Measurements from ENCODE around the gene ID2. TPM values are rescaled to one million over a fixed set of nuclear protein-coding genes. Genes with fewer than 3 reads are reported as not detected.
A peak's percentile ranks its signal among the peaks of the same experiment; 100 is the strongest.

The ID2 gene
- polyA plus RNA-seq, 4 donors = 70.2 to 613 (median 147) TPM

GRCh38 chr2:8676191-8676920, 5.5 kb upstream of the ID2 start:
- peak overlapping the region; percentile 2 to 77 (median 64) for H3K4me3 ChIP-seq (ENCODE audit: low read depth in 1 of 3, low read length in 3 of 3)
- 26 to 35% (median 28%) methylated on average over 51 of the region's 51 CpGs for WGBS, 3 donors
- peak; percentile 76 to 85 for DNase-seq
- no peaks in the 10 kb centered on the region for H3K27me3 ChIP-seq (ENCODE audit: control insufficient read depth in 3 of 3, insufficient read depth in 3 of 3, low read length in 3 of 3)
- peaks cover 0 to 21% of the 10 kb centered on the region in 2 donors for H3K9me3 ChIP-seq (ENCODE audit: control insufficient read depth in 2 of 2, insufficient read depth in 1 of 2, low read depth in 1 of 2, low read length in 1 of 2)
- H3K4me1 ChIP-seq (ENCODE audit: control insufficient read depth in 3 of 3, insufficient read depth in 2 of 3, low read depth in 1 of 3, low read length in 2 of 3) = peaks cover 0 to 21% (median 6%) of the 10 kb centered on the region in 3 donors
- no peaks in the 10 kb centered on the region for H3K36me3 ChIP-seq (ENCODE audit: control insufficient read depth in 3 of 3, insufficient read depth in 2 of 3, low read depth in 1 of 3, low read length in 3 of 3)
- peak overlapping the region in 2 of 3 donors; percentile 86 to 95 for H3K27ac ChIP-seq (ENCODE audit: low read depth in 1 of 3, low read length in 2 of 3)
- no peak for FAIRE-seq

- H3K27ac ChIP-seq (ENCODE audit: low read depth in 1 of 3, low read length in 2 of 3) = peak overlapping the region; percentile 74 to 95 (median 86)
- H3K4me3 ChIP-seq (ENCODE audit: low read depth in 1 of 3, low read length in 3 of 3) = peak overlapping the region; percentile 2 to 77 (median 64)
- 4 to 22% (median 7%) methylated on average over 35 of the region's 35 CpGs for WGBS, 3 donors
- H3K27me3 ChIP-seq (ENCODE audit: control insufficient read depth in 3 of 3, insufficient read depth in 3 of 3, low read length in 3 of 3) = no peaks in the 10 kb centered on the region
- H3K4me1 ChIP-seq (ENCODE audit: control insufficient read depth in 3 of 3, insufficient read depth in 2 of 3, low read depth in 1 of 3, low read length in 2 of 3) = peaks cover 0 to 21% (median 6%) of the 10 kb centered on the region in 3 donors
- FAIRE-seq (no peak), DNase-seq (peak; percentile 46 to 64)
- peaks cover 0 to 21% of the 10 kb centered on the region in 2 donors for H3K9me3 ChIP-seq (ENCODE audit: control insufficient read depth in 2 of 2, insufficient read depth in 1 of 2, low read depth in 1 of 2, low read length in 1 of 2)
- H3K36me3 ChIP-seq (ENCODE audit: control insufficient read depth in 3 of 3, insufficient read depth in 2 of 3, low read depth in 1 of 3, low read length in 3 of 3) = no peaks in the 10 kb centered on the region
Measured at GRCh38 chr2:8676921-8677645, 4.8 kb upstream of the ID2 start.

- Histone ChIP-seq H3K4me3 (ENCODE audit: low read depth in 1 of 3, low read length in 3 of 3) (peak overlapping the region in 2 of 3 donors; percentile 64 to 77), H3K9me3 (ENCODE audit: control insufficient read depth in 2 of 2, insufficient read depth in 1 of 2, low read depth in 1 of 2, low read length in 1 of 2) (peaks cover 0 to 21% of the 10 kb centered on the region in 2 donors), H3K4me1 (ENCODE audit: control insufficient read depth in 3 of 3, insufficient read depth in 2 of 3, low read depth in 1 of 3, low read length in 2 of 3) (peaks cover 0 to 21% (median 6%) of the 10 kb centered on the region in 3 donors), H3K27ac (ENCODE audit: low read depth in 1 of 3, low read length in 2 of 3) (peak overlapping the region; percentile 74 to 95 (median 86)), H3K27me3 (ENCODE audit: control insufficient read depth in 3 of 3, insufficient read depth in 3 of 3, low read length in 3 of 3) (no peaks in the 10 kb centered on the region), H3K36me3 (ENCODE audit: control insufficient read depth in 3 of 3, insufficient read depth in 2 of 3, low read depth in 1 of 3, low read length in 3 of 3) (peaks cover 0 to 6% (median 0%) of the 10 kb centered on the region in 3 donors)
- no peak for FAIRE-seq
- 1 to 3% (median 1%) methylated on average over 41 of the region's 41 CpGs for WGBS, 3 donors
- DNase-seq = peak; percentile 52 to 82
Measured at GRCh38 chr2:8677646-8678592, 3.9 kb upstream of the ID2 start.

- peaks cover 0 to 16% of the 10 kb centered on the region in 2 donors for H3K9me3 ChIP-seq (ENCODE audit: control insufficient read depth in 2 of 2, insufficient read depth in 1 of 2, low read depth in 1 of 2, low read length in 1 of 2)
- DNase-seq (peak; percentile 94 to 98), FAIRE-seq (no peak)
- peaks cover 0 to 21% (median 6%) of the 10 kb centered on the region in 3 donors for H3K4me1 ChIP-seq (ENCODE audit: control insufficient read depth in 3 of 3, insufficient read depth in 2 of 3, low read depth in 1 of 3, low read length in 2 of 3)
- H3K36me3 ChIP-seq (ENCODE audit: control insufficient read depth in 3 of 3, insufficient read depth in 2 of 3, low read depth in 1 of 3, low read length in 3 of 3) = peaks cover 0 to 6% (median 0%) of the 10 kb centered on the region in 3 donors
- WGBS, 3 donors = 0 to 1% (median 1%) methylated on average over 81 to 91 of the region's 91 CpGs
- no peaks in the 10 kb centered on the region for H3K27me3 ChIP-seq (ENCODE audit: control insufficient read depth in 3 of 3, insufficient read depth in 3 of 3, low read length in 3 of 3)
- peak overlapping the region; percentile 97 to 100 (median 98) for H3K27ac ChIP-seq (ENCODE audit: low read depth in 1 of 3, low read length in 2 of 3)
- H3K4me3 ChIP-seq (ENCODE audit: low read depth in 1 of 3, low read length in 3 of 3) = peak overlapping the region; percentile 61 to 77 (median 63)
Measured at GRCh38 chr2:8678731-8679566, 2.9 kb upstream of the ID2 start.

GRCh38 chr2:8679567-8679826, 2.4 kb upstream of the ID2 start:
- WGBS, 3 donors = 3 to 16% (median 8%) methylated on average over 8 of the region's 8 CpGs
- no peaks in the 10 kb centered on the region for H3K27me3 ChIP-seq (ENCODE audit: control insufficient read depth in 3 of 3, insufficient read depth in 3 of 3, low read length in 3 of 3)
- FAIRE-seq = no peak

GRCh38 chr2:8679827-8680731, 1.8 kb upstream of the ID2 start:
- no peaks in the 10 kb centered on the region for H3K27me3 ChIP-seq (ENCODE audit: control insufficient read depth in 3 of 3, insufficient read depth in 3 of 3, low read length in 3 of 3)
- DNase-seq = peak; percentile 95 to 96
- no peak for FAIRE-seq
- H3K27ac ChIP-seq (ENCODE audit: low read depth in 1 of 3, low read length in 2 of 3) = peak overlapping the region; percentile 97 to 100 (median 98)
- peaks cover 0 to 8% of the 10 kb centered on the region in 2 donors for H3K9me3 ChIP-seq (ENCODE audit: control insufficient read depth in 2 of 2, insufficient read depth in 1 of 2, low read depth in 1 of 2, low read length in 1 of 2)
- peaks cover 0 to 10% (median 0%) of the 10 kb centered on the region in 3 donors for H3K36me3 ChIP-seq (ENCODE audit: control insufficient read depth in 3 of 3, insufficient read depth in 2 of 3, low read depth in 1 of 3, low read length in 3 of 3)
- H3K4me1 ChIP-seq (ENCODE audit: control insufficient read depth in 3 of 3, insufficient read depth in 2 of 3, low read depth in 1 of 3, low read length in 2 of 3) = peaks cover 0 to 24% (median 6%) of the 10 kb centered on the region in 3 donors
- peak overlapping the region in 2 of 3 donors; percentile 63 to 77 for H3K4me3 ChIP-seq (ENCODE audit: low read depth in 1 of 3, low read length in 3 of 3)
- WGBS, 3 donors = 9 to 34% (median 13%) methylated on average over 19 of the region's 19 CpGs

More at GRCh38 chr2:8679567-8679826, 2.4 kb upstream of the ID2 start:
- H3K9me3 ChIP-seq (ENCODE audit: control insufficient read depth in 2 of 2, insufficient read depth in 1 of 2, low read depth in 1 of 2, low read length in 1 of 2) = peaks cover 0 to 14% of the 10 kb centered on the region in 2 donors
- no peak for DNase-seq
- H3K4me3 ChIP-seq (ENCODE audit: low read depth in 1 of 3, low read length in 3 of 3) = peak overlapping the region; percentile 61 to 77 (median 63)
- H3K4me1 ChIP-seq (ENCODE audit: control insufficient read depth in 3 of 3, insufficient read depth in 2 of 3, low read depth in 1 of 3, low read length in 2 of 3) = peaks cover 0 to 21% (median 6%) of the 10 kb centered on the region in 3 donors
- H3K36me3 ChIP-seq (ENCODE audit: control insufficient read depth in 3 of 3, insufficient read depth in 2 of 3, low read depth in 1 of 3, low read length in 3 of 3) = peaks cover 0 to 9% (median 0%) of the 10 kb centered on the region in 3 donors
- H3K27ac ChIP-seq (ENCODE audit: low read depth in 1 of 3, low read length in 2 of 3) = peak overlapping the region; percentile 97 to 100 (median 98)

Data from small intestine (tissue), 7 donors.